Measurements from ENCODE around the gene MYH3.

The MYH3 gene

GRCh38 chr17:10664571-10664970 is 7.5 kb upstream of the MYH3 start:
- H3K27me3 ChIP-seq (ENCODE audit: control insufficient read depth, low read length), result no peaks in the 10 kb centered on the region
- H3K9me3 ChIP-seq (ENCODE audit: control insufficient read depth, insufficient read depth, low read length), result no peaks in the 10 kb centered on the region
- TF ChIP-seq EZH2phosphoT487 (IDR thresholded peaks at IDR 0.05; ENCODE audit: borderline replicate concordance, low read length) (no peak), CTCF (IDR thresholded peaks at IDR 0.05; ENCODE audit: low read depth, low read length, poor library complexity, severe bottlenecking) (no peak)
- H3F3A ChIP-seq (ENCODE audit: control insufficient read depth, insufficient read depth), result no peaks in the 10 kb centered on the region
- no peaks in the 10 kb centered on the region for H3K4me1 ChIP-seq (ENCODE audit: control insufficient read depth, low read length)
- H3K36me3 ChIP-seq (ENCODE audit: control insufficient read depth, low read length), result no peaks in the 10 kb centered on the region
- H3K79me2 ChIP-seq (ENCODE audit: control insufficient read depth, low read length), result no peaks in the 10 kb centered on the region
- H3K4me2 ChIP-seq (ENCODE audit: low read length), result no peak overlapping the region
- H3K27ac ChIP-seq (ENCODE audit: low read depth, low read length), result no peak overlapping the region
- no peaks in the 10 kb centered on the region for H3K9me2 ChIP-seq (replicated peaks; ENCODE audit: control insufficient read depth, low read length)
- H4K20me1 ChIP-seq (ENCODE audit: control insufficient read depth, insufficient read depth, low read depth, low read length), result no peaks in the 10 kb centered on the region
- H3K4me3 ChIP-seq (ENCODE audit: low read length), result no peak overlapping the region

- Histone ChIP-seq H3K27ac (ENCODE audit: low read depth, low read length) (no peak overlapping the region), H3K9me3 (ENCODE audit: control insufficient read depth, insufficient read depth, low read length) (no peaks in the 10 kb centered on the region), H3K27me3 (ENCODE audit: control insufficient read depth, low read length) (no peaks in the 10 kb centered on the region), H3K4me1 (ENCODE audit: control insufficient read depth, low read length) (no peaks in the 10 kb centered on the region), H3F3A (ENCODE audit: control insufficient read depth, insufficient read depth) (no peaks in the 10 kb centered on the region), H3K9me2 (replicated peaks; ENCODE audit: control insufficient read depth, low read length) (no peaks in the 10 kb centered on the region), H4K20me1 (ENCODE audit: control insufficient read depth, insufficient read depth, low read depth, low read length) (no peaks in the 10 kb centered on the region), H3K36me3 (ENCODE audit: control insufficient read depth, low read length) (no peaks in the 10 kb centered on the region), H3K79me2 (ENCODE audit: control insufficient read depth, low read length) (no peaks in the 10 kb centered on the region), H3K4me2 (ENCODE audit: low read length) (no peak overlapping the region), H3K4me3 (ENCODE audit: low read length) (no peak overlapping the region)
- TF ChIP-seq CTCF (IDR thresholded peaks at IDR 0.05; ENCODE audit: low read depth, low read length, poor library complexity, severe bottlenecking), result no peak
- no peak for TF ChIP-seq EZH2phosphoT487 (IDR thresholded peaks at IDR 0.05; ENCODE audit: borderline replicate concordance, low read length)
These were observed 6.1 kb upstream of the MYH3 start for GRCh38 chr17:10663231-10663630.

- no peak for TF ChIP-seq CTCF (IDR thresholded peaks at IDR 0.05; ENCODE audit: low read depth, low read length, poor library complexity, severe bottlenecking)
- TF ChIP-seq EZH2phosphoT487 (IDR thresholded peaks at IDR 0.05; ENCODE audit: borderline replicate concordance, low read length), result no peak
- Histone ChIP-seq H3K4me2 (ENCODE audit: low read length) (no peak overlapping the region), H3F3A (ENCODE audit: control insufficient read depth, insufficient read depth) (no peaks in the 10 kb centered on the region), H3K36me3 (ENCODE audit: control insufficient read depth, low read length) (no peaks in the 10 kb centered on the region), H3K9me3 (ENCODE audit: control insufficient read depth, insufficient read depth, low read length) (no peaks in the 10 kb centered on the region), H3K27me3 (ENCODE audit: control insufficient read depth, low read length) (no peaks in the 10 kb centered on the region), H3K4me1 (ENCODE audit: control insufficient read depth, low read length) (no peaks in the 10 kb centered on the region), H3K27ac (ENCODE audit: low read depth, low read length) (no peak overlapping the region), H3K79me2 (ENCODE audit: control insufficient read depth, low read length) (no peaks in the 10 kb centered on the region), H3K4me3 (ENCODE audit: low read length) (no peak overlapping the region), H3K9me2 (replicated peaks; ENCODE audit: control insufficient read depth, low read length) (no peaks in the 10 kb centered on the region), H4K20me1 (ENCODE audit: control insufficient read depth, insufficient read depth, low read depth, low read length) (no peaks in the 10 kb centered on the region)
These were observed 4.3 kb upstream of the MYH3 start for GRCh38 chr17:10661437-10661836.

GRCh38 chr17:10657879-10658278 is 770 bp upstream of the MYH3 start:
- no peaks in the 10 kb centered on the region for H3K27me3 ChIP-seq (ENCODE audit: control insufficient read depth, low read length)
- TF ChIP-seq CTCF (IDR thresholded peaks at IDR 0.05; ENCODE audit: low read depth, low read length, poor library complexity, severe bottlenecking), result no peak
- no peak for TF ChIP-seq EZH2phosphoT487 (IDR thresholded peaks at IDR 0.05; ENCODE audit: borderline replicate concordance, low read length)
- H3K4me2 ChIP-seq (ENCODE audit: low read length), result no peak overlapping the region
- H3K79me2 ChIP-seq (ENCODE audit: control insufficient read depth, low read length), result no peaks in the 10 kb centered on the region
- H3K36me3 ChIP-seq (ENCODE audit: control insufficient read depth, low read length), result no peaks in the 10 kb centered on the region
- H3K4me3 ChIP-seq (ENCODE audit: low read length), result no peak overlapping the region
- H3K4me1 ChIP-seq (ENCODE audit: control insufficient read depth, low read length), result no peaks in the 10 kb centered on the region
- H3K9me2 ChIP-seq (replicated peaks; ENCODE audit: control insufficient read depth, low read length), result no peaks in the 10 kb centered on the region
- no peaks in the 10 kb centered on the region for H4K20me1 ChIP-seq (ENCODE audit: control insufficient read depth, insufficient read depth, low read depth, low read length)
- H3F3A ChIP-seq (ENCODE audit: control insufficient read depth, insufficient read depth), result no peaks in the 10 kb centered on the region
- no peaks in the 10 kb centered on the region for H3K9me3 ChIP-seq (ENCODE audit: control insufficient read depth, insufficient read depth, low read length)
- no peak overlapping the region for H3K27ac ChIP-seq (ENCODE audit: low read depth, low read length)

Data from DOHH2 (cell line).